Limb (tissue), 2 donors: Measurements from ENCODE around the gene GNG8.
A peak's percentile ranks its signal among the peaks of the same experiment; 100 is the strongest.
"Not testable (repeated sequence)": the region's sequence is repeated elsewhere in the genome, so short reads cannot be mapped to it uniquely, and the experiment has no call there.

Source experiments
- DNase-seq, 2 donors: peaks; one replicate each; pipeline ENCODE4 v3.0.0-alpha.2; 2016; ENCODE audit errors: extremely low spot score in 2 of 2

The GNG8 gene

DNA sequence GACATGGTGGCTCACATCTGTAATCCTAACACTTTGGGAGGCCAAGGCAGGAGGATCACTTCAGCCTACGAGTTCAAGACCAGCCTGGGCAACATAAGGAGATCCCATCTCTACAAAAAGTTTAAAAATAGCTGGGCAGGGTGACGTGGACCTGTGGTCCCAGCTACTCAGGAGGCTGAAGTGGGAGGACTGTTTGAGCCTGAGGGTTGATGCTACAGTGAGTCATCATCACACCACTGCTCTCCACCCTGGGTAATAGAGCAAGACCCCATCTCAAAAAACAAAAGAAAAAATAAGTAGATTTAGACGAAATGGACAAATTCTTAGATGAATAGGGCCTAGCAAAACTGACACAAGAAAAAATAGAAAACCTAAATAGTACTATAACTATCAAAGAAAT, 10.4 kb upstream of the GNG8 start:
- no peak for DNase-seq

DNA sequence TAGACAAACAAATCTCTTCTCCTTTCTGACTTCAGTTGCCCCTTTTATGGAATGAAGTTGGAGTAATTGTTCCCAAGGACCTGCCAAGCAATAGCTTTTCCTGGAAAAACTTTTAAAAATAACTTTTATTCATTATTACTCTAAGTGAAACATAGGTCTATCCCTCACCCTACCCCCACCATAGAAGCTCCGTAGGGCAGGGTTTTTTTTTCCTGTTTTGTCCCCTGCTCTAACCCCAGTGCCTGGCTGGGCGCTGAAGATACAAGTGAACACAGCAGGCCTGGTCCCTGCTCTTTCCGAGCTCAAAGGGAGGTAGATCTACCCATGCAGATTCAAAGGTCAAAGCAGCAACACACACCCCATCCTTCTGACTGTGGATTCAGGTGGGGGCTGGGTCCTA, 8.7 kb upstream of the GNG8 start:
- DNase-seq: no peak

DNA sequence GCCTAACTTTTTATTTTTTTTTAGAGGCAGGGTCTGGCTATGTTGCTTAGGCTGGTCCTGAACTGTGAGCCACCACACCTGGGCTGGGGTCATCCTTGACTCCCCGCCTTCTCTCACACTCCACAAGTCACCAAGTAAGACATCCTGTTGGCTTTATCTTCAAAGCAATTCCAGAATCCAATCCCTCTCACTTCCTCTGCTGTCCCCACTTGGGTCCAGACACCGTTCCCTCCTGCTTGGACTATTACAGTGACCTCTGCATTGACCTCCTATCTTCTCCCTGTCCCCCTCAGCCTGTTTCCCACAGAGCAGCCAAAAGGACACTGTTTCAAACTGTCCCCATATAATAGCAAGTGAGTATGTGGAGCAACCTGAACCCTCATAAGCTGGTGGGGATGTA, 4.7 kb upstream of the GNG8 start:
- no peak for DNase-seq

DNA sequence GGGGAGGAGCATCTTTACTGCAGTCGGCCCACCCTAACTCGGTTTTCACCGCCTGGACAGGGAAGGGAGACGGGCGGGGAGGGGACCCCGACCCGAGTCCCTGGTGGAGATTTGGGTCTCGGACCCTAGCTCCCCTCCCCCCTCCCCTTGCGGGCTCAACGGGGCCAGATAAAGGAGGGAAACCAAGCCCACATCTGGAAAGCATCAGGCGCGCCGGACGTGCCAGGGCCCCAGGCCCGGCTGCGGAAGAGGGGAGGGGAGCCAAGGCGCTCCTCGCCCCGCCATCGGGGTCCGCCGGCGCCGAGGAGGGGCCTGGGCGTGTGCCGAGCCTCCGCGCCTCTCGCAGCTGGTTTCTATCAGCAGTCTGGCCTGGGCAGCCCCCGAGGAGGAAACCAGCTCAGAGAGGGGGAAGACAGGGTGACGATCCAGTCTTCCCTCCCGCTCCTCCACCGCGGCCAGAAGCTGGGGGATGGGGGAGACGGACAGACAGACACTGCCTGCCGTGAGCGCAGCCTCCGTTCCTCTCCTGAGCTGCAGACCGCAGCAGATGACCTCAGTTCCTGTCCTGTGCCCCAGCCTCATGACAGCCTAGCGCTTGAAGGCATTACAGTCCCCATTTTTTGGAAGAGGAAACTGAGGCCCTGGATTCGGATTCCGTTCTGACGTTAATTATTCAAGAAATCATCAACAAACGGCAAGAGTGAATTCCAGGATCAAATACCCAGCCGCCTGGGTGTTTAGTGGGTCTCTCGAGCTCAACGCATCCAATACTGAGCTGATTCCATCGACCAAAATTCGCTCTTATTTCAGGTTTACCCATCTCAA, 3.6 kb upstream of the GNG8 start:
- DNase-seq: peak; percentile 87 to 90

DNA sequence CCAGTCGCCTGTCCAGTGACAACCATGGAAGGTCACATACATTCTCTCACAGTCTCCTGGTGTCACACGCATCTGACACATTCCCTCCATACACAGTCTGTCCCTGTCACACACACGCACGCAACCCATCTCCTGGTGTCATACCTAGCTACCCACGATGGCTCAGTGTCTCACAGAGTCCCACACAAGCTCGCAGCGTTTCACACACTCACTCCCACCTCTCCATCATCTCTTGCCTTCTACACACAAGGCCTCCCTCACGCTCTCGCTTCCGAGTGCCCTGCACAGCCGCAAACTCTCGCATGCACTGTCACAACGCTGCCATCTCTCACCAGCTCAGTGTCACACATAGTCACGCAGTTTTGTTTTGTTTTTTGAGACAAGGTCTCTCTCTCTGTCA, 1.2 kb upstream of the GNG8 start:
- no peak for DNase-seq

DNA sequence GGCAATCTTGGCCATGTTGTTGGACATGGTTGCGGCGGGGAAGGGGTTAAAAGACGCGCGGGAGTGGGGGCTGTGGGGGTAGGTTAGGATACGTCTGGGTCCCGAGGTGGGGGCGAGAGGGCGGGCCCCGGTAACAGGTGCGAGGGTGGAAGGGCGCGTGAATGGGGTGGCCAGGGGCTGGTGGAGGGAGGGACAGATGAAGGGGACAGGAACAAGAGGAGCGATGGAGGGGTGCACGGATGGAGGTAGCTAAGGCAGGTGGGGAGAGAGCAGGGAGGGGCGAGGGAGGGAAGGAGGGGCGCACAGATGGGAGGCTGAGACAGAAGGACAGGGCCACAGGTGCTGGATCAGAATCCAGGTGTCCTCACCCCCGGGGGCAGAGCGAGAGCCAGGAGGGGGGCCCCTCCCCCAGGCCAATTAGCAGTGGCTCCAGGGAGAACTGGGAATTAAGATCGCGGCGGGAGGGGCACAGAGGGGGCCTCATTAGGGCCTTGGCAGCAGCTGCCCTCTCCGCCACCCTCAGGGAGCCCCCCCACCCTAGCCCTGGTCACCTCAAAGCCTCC, 1.3 kb downstream of the GNG8 start:
- no peak for DNase-seq

DNA sequence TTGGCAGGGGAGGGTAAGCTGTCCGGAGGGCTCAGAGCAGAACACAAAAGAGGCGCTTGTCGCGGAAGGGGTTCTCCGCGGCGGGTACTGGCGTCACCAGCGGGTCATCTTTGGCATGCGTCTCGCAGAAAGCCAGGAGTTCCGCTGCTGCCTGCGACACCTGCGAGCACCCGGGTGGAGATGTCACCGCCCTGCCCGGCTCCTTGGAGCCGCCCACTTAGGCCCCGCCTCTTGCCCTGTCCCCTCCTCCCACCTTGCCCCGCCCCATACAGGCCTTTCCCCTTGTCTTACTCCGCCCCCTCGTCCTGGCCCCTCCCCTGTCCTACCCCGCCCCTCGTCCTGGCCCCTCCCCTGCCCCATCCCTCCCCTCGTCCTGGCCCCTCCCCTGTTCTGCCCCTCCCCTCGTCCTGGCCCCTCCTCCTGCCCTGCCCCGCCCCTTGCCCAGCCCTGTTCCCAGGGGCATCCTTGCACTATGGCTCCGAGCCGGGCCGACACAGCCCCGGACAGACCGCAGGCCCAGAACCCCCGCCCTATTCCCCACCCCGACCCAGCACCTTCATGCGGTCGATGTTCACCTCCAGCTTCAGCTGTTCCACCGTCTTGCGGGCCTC, 1.9 kb downstream of the GNG8 start:
- DNase-seq: peak in 1 of 2 donors; percentile 91

DNA sequence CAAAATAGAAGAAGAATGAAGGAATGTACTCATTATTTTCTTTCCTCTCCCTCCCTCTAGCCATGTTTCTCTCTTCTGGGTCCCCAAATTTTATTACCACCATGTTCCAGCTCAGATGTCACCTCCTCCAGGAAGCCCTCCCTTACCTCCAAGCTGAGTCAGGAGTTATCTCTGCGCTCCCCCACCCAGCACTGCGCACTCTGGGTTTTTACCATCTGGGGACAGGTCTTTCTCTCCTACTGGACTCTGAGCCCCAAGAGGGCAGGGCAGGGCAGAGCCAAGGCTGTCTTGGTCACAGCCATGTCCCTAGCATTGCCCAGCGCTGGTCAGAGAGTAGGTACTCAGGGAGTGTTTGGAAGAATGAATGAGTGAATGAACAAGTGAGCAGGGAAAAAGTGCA, 2.9 kb downstream of the GNG8 start:
- no peak for DNase-seq

DNA sequence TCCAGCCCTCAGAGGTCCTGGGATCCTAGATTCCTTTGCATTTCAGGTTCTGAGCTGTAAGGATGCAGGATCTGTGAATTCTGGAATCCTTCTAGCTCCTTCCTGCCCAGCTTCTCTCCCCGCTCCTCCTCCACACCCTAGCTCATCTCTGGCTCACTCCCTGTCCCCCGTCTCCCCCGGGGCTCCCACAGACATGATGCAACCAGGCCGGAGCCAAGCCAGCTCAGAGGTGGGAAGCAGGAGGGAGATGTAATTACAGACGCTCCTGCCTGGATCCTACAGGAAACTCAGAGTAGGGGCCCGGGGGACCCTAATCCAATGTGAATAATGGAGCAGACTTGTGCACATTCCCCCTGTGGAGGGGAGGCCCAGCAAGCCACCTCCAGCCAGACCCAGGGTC, 4.5 kb downstream of the GNG8 start:
- no peak for DNase-seq

DNA sequence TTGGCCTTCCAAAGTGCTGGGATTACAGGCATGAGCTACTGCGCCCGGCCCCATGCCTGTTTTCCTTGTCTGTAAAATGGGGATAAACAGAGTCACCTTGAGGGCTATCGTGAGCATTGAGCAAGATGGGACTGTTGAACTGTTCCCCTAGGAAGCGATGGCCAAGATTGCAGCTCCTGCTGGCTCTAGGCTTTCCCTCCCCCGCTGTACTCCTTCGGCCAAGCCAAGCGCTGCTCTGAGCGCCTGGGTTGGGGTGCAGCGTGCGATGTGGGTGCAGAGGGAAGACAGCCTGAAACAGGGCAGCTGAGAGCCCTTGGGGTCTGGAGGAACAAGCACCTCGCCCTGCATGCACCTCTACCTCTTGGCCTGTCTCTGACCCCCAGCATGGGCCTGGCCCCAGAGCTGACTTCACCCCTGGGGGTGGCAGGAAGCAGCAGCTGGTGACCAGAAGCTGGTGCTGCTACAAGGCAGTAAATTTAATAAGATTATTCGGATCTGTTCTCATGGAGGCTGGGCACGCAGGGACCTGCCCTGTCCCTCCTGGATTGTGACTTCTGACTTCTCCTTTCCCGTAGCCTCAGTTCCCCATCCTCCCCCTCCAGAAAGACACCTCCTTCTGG, 5.3 kb downstream of the GNG8 start:
- DNase-seq: no peak

DNA sequence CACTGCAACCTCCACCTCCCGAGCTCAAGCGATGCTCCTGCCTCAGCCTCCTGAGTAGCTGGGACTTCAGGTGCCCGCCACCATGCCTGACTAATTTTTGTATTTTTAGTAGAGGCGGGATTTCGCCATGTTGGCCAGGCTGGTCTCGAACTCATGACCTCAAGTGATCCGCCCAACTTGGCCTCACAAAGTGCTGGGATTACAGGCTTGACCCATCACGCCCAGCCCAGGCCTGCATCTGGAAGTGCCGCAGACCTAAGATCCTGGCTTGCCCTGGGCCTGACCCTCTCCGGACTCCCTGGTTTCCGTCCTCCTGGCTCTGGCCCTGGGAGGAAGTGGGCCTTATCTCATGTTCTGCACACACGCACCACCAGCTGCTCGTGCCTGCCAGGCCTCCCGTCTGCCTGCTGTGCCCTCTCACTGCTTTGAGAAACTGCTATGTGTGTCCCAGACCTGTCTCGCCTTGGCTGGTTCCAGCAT, 6.4 kb downstream of the GNG8 start:
- DNase-seq: no peak

DNA sequence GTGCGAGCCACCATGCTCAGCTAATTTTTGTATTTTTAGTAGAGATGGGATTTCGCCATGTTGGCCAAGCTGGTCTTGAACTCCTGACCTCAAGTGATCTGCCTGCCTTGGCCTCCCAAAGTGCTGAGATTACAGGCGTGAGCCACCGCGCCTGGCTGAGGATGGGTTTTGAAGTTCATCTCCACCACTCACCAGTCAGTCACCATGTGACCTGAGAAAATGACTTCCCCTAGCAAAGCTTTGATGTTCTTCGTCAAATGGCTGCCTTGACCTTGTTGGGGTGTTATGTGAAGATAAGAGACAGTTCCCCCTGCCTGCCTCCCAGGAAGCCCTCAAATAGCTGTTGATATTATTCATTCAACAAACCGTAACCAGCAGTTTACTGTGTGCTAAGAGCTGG, 7.0 kb downstream of the GNG8 start:
- not testable (repeated sequence) for DNase-seq

DNA sequence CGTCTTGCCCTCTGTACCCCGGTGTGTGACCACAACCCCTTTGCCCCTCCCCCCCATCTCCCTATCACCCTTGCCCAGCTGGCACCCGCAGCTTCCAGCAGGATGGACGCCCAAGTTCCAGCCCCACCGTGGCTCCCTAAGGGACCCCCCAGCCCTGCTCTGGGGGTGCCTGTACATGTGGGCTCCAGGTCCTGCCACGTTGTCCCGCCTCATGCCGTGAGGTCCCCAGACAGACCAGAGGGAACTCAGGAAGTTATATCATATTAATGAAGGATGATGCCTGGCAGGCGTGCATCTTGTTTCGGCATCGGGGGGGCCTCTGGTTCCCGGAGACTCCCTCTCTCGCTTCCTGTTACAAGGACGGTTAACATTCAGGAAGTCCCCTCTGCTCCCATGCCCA, 9.6 kb downstream of the GNG8 start:
- DNase-seq: no peak

DNA sequence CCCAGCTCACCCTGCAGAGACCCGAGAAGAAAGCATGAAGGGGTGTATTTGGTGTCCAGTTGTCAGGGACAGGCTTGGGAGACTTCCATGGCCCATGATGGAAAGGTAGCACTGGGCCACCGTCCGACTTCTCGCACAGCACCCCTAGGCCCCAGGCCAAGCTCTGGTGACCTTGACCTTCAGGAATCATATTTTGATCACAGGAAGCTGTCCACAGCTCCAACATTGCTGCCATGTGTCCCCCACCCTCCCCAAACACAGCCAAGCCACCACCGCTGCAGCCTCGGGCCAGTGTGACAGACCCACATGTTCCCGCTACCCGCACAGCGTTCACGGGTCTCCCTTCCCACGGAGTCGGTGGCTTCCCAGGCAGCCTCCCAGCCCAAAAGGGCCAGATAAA, 10.3 kb downstream of the GNG8 start:
- no peak for DNase-seq

DNA sequence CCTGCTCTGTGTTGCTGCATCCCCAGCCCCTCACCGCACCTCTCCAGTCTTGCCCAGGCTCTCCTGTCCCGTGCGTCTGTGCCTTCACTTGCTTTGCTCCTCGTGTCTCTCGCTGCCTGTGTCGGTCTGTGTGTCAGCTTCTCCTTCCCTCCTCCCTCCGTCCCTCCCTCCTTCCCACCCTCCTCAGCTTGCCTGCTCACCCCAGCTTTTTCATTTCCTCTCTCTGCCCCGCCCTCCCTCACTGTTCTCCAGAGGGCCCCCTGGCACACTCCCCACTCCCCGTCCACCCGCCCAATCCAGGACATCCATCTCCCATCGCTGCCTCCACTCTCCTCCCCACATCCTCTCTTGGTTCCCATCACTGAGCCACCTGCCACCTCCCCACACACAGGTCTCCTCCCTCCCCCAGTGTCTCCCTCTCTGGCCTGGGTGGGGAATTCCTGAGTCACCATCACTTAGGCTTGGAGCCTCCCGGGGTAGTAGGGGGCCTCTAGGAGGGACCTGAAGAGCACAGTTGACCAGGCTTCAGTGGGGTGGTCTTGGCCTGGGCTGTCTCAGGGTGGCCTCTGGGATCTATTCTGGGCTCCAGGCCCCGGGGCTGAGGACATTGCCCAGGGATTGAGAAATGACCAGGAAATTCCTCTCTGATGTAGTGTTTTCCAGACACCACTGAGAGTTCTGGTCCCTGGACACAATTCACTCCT, 10.9 kb downstream of the GNG8 start, which contains the start of gene PTGIR:
Gene PTGIR, minus strand, starts transcription at position 132 of the 704 bp plus-strand sequence. CDS start 864 bp downstream, outside the sequence.
- peak in 1 of 2 donors; percentile 70 for DNase-seq

DNA sequence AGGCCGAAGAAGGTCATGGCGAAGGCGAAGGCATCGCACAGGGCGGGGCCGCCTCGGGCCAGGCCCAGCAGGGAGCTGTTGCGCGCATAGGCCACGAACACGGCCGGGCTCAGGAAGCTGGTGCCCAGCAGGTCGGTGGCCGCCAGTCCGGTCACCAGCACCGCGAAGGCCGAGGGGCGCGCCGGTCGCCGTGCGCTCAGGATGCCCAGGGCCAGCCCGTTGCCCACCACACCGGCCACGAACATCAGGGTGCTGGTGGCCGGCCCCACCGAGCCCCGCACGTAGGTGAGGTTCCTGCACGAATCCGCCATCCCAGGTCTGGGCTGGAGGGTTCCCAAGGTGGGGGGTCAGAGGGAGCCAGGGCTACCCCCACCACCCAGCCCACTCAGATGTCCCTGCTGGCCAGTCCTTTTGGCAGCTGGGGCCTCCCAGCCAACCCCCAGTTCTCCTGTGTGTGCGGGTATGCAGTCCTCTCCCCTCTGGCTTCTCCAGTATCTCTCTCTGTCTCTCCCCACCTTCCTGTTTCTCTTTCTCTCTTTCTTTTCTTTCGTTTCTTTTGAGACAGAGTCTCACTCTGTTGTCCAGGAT, 12.0 kb downstream of the GNG8 start:
- DNase-seq: no peak

DNA sequence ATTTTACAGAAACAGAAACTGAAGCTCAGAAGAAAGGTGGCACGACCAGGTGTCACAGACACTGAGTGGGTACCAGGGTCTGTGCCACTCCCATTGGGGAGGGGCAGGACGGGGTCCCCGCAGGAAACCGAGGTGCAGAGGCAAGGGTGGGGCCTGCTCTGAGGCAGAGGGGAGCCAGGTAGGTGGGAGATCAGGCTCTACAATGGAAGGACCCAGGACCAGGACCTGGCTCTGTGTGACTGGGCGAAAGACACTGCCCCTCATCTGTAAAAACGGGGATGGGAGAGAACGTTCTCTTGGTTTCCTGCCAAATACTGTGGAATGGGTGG, 13.9 kb downstream of the GNG8 start:
- DNase-seq: no peak

DNA sequence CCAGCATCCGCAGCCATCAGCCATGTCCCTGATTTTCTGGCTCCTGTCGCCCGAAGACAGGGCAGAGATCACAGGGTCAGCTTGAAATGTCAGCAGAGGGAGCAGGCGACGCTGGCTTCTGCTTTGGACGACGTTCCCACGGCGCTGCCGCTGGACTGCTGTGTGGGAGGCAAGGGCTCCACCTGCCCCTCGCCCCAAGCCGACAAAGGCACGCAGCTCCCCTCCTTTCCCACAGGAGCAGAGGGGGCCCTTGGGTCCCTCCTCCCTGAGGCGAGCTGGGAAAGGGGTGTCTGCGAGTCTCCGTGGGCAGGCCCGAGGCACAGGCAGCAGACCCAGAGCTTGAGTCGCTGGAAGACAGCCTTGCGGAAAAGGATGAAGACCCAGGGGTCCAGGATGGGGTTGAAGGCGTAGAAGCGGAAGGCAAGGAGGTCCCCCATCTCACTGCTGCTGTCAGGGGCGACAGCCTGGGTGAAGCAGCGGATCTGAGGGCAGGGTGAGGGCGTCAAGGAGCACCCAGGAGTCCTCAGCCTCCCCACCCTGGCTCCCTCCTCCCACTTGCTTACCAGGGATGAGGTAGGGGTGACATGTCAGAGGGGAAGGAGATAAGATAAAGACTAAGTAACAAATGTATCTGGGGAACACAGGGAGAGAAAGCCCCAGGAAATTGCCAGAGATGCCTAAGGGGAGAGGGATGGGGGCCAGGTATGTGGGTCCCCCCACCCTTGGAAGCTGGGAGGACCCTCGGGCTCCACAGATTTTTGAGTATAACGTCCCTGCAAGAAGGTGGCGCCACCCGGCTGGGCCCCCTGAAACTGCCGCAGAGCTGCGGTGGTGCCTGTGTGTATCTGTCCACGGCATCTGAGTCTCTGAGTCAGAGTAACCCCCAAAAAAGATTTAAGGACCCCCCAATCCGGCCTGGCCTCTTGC, 14.5 kb downstream of the GNG8 start:
- DNase-seq: no peak

DNA sequence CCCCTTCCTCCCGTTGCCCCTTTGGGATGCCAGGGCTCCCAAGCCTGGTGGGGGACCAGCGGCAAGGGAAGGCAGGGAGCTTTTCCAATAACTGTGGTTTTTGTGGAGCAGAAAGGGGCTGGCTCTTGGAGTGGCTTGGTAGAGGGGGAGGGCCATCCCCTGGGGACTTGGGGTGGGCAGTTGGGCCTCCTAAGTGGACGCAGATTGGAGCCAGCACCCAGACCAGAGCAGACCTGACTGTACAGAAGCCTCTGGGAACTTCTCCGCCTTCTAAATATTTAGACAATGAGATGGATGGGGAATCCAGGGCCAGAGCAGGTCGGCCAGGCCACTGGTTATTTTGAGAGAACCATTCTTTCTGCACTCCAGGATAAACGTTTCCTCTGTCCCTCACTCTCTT, 15.3 kb downstream of the GNG8 start:
- no peak for DNase-seq

DNA sequence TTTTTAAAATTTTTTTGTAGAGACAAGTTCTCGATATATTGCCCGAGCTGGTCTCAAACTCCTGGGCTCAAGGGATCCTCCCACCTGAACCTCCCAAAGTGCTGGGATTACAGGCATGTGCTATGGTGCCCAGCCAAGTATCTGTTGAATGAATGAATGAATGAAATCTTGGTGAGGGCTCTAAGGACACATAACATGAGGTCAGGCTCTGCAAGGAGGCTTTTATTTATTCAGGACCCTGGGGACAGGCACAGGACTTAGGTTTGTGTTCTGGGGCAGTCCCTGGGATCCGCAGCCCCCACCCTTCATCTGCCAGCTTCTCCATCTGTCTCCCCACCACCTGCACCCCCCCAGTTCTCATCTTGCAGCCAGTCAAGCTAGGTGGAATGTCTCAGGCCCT, 15.7 kb downstream of the GNG8 start:
- no peak for DNase-seq
